HEK293 (cell line): ENCODE results near the gene PLCH2.

Experiments
- ZBTB10 ChIP-seq: fragments of 450-650 bp; formaldehyde crosslinking; IDR thresholded peaks from 2 replicates; pipeline ENCODE4 v1.5.1; 2016; ENCODE audit warnings: missing biosample characterization, missing genetic modification characterization
- ZBTB11 ChIP-seq: fragments of 450-650 bp; formaldehyde crosslinking; conservative IDR thresholded peaks from 2 replicates; pipeline ENCODE4 v1.5.1; 2016; ENCODE audit warnings: low read depth, missing biosample characterization, missing genetic modification characterization
- ZBTB48 ChIP-seq: fragments of 450-650 bp; formaldehyde crosslinking; IDR thresholded peaks from 2 replicates; pipeline ENCODE4 v1.5.1; 2016; ENCODE audit warnings: missing biosample characterization, missing genetic modification characterization
- ZNF174 ChIP-seq: fragments of 450-650 bp; formaldehyde crosslinking; IDR thresholded peaks from 2 replicates; pipeline ENCODE4 v1.5.0; 2017; ENCODE audit warnings: missing biosample characterization, mild to moderate bottlenecking, missing genetic modification characterization
- ZNF302 ChIP-seq: fragments of 450-650 bp; formaldehyde crosslinking; IDR thresholded peaks from 2 replicates; pipeline ENCODE4 v1.5.1; 2016; ENCODE audit warnings: missing biosample characterization, missing genetic modification characterization, low read depth
- ZNF335 ChIP-seq: fragments of 450-650 bp; formaldehyde crosslinking; conservative IDR thresholded peaks from 2 replicates; pipeline ENCODE4 v1.5.1; 2016; ENCODE audit warnings: missing biosample characterization, missing genetic modification characterization
- ZNF354C ChIP-seq: fragments of 450-650 bp; formaldehyde crosslinking; IDR thresholded peaks from 2 replicates; pipeline ENCODE4 v1.5.1; 2016; ENCODE audit warnings: missing biosample characterization, missing genetic modification characterization, low read depth, borderline replicate concordance
- ZNF645 ChIP-seq: fragments of 450-650 bp; formaldehyde crosslinking; IDR thresholded peaks from 2 replicates; pipeline ENCODE4; 2016; ENCODE audit warnings: missing biosample characterization, missing genetic modification characterization
- ZNF660 ChIP-seq: fragments of 450-650 bp; IDR thresholded peaks from 2 replicates; pipeline ENCODE4 v1.5.1; 2018; ENCODE audit warnings: missing biosample characterization, mild to moderate bottlenecking, missing genetic modification characterization
- ZNF670 ChIP-seq: fragments of 450-650 bp; formaldehyde crosslinking; IDR thresholded peaks from 2 replicates; pipeline ENCODE4 v1.5.1; 2016; ENCODE audit warnings: missing biosample characterization, missing genetic modification characterization, low read depth
- ZNF791 ChIP-seq: fragments of 450-650 bp; formaldehyde crosslinking; IDR thresholded peaks from 2 replicates; pipeline ENCODE4 v1.5.1; 2016; ENCODE audit warnings: missing biosample characterization, missing genetic modification characterization
- TF ChIP-seq, protein P1 (sequence below): fragments of 450-650 bp; formaldehyde crosslinking; IDR thresholded peaks from 2 replicates; pipeline ENCODE4 v1.5.1; 2016; ENCODE audit warnings: missing biosample characterization, missing genetic modification characterization
- TF ChIP-seq, protein P2 (sequence below): fragments of 450-650 bp; formaldehyde crosslinking; optimal IDR thresholded peaks from 2 replicates; pipeline ENCODE3; 2016; ENCODE audit warnings: missing biosample characterization, mild to moderate bottlenecking, missing genetic modification characterization

PLCH2 gene

DNA sequence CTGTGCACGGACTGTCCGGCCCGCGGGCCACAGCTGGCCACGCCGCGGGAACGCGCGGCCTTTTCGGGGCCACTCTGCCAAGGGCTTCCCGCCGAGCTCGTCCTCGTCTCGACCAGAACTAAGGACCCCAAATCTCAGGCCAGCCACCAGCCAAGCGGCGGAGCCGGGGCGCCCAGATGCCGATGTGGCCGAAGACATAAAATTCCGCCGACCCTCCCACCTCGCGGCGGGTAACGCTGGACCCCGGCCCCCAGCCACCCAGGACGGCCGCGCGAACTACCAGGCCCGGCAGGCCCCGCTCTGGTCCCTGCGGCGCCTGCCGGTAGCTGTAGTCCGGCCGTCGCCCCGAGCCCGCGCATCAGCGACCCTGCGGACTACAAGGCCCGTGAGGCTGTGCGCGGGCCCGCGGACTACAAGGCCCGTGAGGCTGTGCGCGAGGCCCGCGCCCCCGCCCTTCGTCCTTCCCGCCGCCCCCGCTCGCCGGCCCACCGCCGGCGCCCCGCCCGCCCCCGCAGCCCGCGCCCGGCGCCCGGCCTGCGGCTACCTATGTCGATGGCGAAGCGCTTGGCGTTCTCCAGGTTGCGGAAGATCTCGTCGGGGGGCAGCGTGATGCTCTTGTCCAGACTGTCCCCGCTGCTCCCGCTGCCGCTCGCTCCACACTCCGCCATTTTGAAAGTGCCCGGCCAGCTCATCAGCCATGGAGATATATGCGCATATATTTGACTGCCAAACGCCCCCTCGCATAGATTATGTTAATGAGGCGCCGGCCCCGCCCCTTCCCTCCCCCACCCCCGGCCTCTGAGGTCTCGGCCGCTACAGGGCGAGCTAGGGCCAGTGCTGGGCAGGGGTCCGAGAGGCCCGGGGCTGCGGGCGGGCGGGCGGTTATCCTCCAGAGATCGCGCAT lies 50.1 kb downstream of the PLCH2 start, which contains the start of gene PANK4 (continued):
- TF ChIP-seq ZNF645 (tag by site-specific recombination) (no peak), ZNF174 (tag by site-specific recombination) (no peak), ZNF660 (tag by site-specific recombination) (no peak), ZNF302 (tag by site-specific recombination) (no peak), ZBTB11 (tag by site-specific recombination) (0 out of 2 replicates have a peak, but pooled peaks have one; percentile 1), ZNF791 (tag by site-specific recombination) (no peak), ZNF354C (tag by site-specific recombination) (no peak), ZBTB10 (tag by site-specific recombination) (peak; percentile 52; the same call in 1 of the 2 replicates), ZNF335 (peak; percentile 96), ZBTB48 (tag by site-specific recombination) (peak; percentile 51; the same call in 1 of the 2 replicates), ZNF670 (tag by site-specific recombination) (no peak)
- TF ChIP-seq, protein P1, sequence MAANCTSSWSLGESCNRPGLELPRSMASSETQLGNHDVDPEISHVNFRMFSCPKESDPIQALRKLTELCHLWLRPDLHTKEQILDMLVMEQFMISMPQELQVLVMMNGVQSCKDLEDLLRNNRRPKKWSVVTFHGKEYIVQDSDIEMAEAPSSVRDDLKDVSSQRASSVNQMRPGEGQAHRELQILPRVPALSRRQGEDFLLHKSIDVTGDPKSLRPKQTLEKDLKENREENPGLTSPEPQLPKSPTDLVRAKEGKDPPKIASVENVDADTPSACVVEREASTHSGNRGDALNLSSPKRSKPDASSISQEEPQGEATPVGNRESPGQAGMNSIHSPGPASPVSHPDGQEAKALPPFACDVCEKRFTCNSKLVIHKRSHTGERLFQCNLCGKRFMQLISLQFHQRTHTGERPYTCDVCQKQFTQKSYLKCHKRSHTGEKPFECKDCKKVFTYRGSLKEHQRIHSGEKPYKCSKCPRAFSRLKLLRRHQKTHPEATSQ (tag by site-specific recombination): no peak
- TF ChIP-seq, protein P2, sequence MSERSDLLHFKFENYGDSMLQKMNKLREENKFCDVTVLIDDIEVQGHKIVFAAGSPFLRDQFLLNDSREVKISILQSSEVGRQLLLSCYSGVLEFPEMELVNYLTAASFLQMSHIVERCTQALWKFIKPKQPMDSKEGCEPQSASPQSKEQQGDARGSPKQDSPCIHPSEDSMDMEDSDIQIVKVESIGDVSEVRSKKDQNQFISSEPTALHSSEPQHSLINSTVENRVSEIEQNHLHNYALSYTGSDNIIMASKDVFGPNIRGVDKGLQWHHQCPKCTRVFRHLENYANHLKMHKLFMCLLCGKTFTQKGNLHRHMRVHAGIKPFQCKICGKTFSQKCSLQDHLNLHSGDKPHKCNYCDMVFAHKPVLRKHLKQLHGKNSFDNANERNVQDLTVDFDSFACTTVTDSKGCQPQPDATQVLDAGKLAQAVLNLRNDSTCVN (tag by site-specific recombination): peak; percentile 97
